Naive B cell (primary cell): ENCODE measurements around the gene RNF213. TPM values are rescaled to one million over a fixed set of nuclear protein-coding genes. Genes with fewer than 3 reads are reported as not detected.

Experiments used
- ATAC-seq, 2 donors: fragments of 150-1000 bp; cut with Tn5 transposase; 2 replicates each; pipeline ENCODE4 v1.10.0; 2021; ENCODE audit warnings: low read depth in 2 of 2, mild to moderate bottlenecking in 2 of 2, moderate library complexity in 2 of 2
- DNase-seq: peaks from one replicate; pipeline ENCODE4 v3.0.0; 2022
- H3K27ac Mint-ChIP-seq, 6 donors: one replicate each; pipeline ENCODE4 v1.8.0; 2020 to 2022; ENCODE audit warnings: mild to moderate bottlenecking in 6 of 6, mixed read lengths in 6 of 6, moderate library complexity in 5 of 6, inconsistent platforms in 2 of 6
- H3K27me3 Mint-ChIP-seq, 3 donors: one replicate each; pipeline ENCODE4 v1.8.0; 2021 to 2022; ENCODE audit warnings: mixed read lengths in 3 of 3, mild to moderate bottlenecking in 1 of 3
- H3K36me3 Mint-ChIP-seq, 2 donors: one replicate each; pipeline ENCODE4 v1.8.0; 2020 to 2022; ENCODE audit warnings: mixed read lengths in 2 of 2, inconsistent platforms in 1 of 2, mild to moderate bottlenecking in 1 of 2
- H3K4me1 Mint-ChIP-seq, 3 donors: one replicate each; pipeline ENCODE4 v1.8.0; 2020 to 2022; ENCODE audit warnings: mixed read lengths in 3 of 3, inconsistent platforms in 1 of 3, mild to moderate bottlenecking in 1 of 3, moderate library complexity in 1 of 3
- H3K4me3 Mint-ChIP-seq, 8 donors: one replicate each; pipeline ENCODE4 v1.8.0; 2020 to 2022; ENCODE audit warnings: mild to moderate bottlenecking in 8 of 8, mixed read lengths in 8 of 8, moderate library complexity in 8 of 8, inconsistent platforms in 2 of 8
- H3K9me3 Mint-ChIP-seq, 7 donors: one replicate each; pipeline ENCODE4 v1.8.0; 2020 to 2022; ENCODE audit warnings: mixed read lengths in 7 of 7, mild to moderate bottlenecking in 5 of 7, inconsistent platforms in 2 of 7, moderate library complexity in 1 of 7
- polyA plus RNA-seq, 6 donors: library from polyadenylated mRNA; unstranded; fragments of 300-500 nt; fragmentation: Illumina TruSeq; gene quantifications; one replicate each; pipeline ENCODE4 v1.2.3, GENCODE V29; 2021; ENCODE audit warnings: low read depth in 6 of 6

Gene RNF213
- polyA plus RNA-seq, 6 donors from 2014 or later: 9.2 to 34.7 (median 18.3) TPM

GRCh38 chr17:80352991-80353665, 92.5 kb downstream of the RNF213 start:
- Mint-ChIP-seq H3K27me3 (no peaks in the 10 kb centered on the region), H3K4me3 (no peak overlapping the region), H3K4me1 (peaks cover 0 to 9% (median 0%) of the 10 kb centered on the region in 3 donors), H3K36me3 (peaks cover 17 to 39% of the 10 kb centered on the region in 2 donors), H3K27ac (peak overlapping the region in 1 of 6 donors; percentile 63), H3K9me3 (no peaks in the 10 kb centered on the region)
- ATAC-seq (no peak), DNase-seq (no peak)

GRCh38 chr17:80353718-80354275, 93.1 kb downstream of the RNF213 start:
- DNase-seq (no peak), ATAC-seq (no peak)
- Mint-ChIP-seq H3K4me3 (no peak overlapping the region), H3K27ac (no peak overlapping the region), H3K9me3 (no peaks in the 10 kb centered on the region), H3K4me1 (peaks cover 0 to 4% (median 0%) of the 10 kb centered on the region in 3 donors), H3K36me3 (peaks cover 20 to 38% of the 10 kb centered on the region in 2 donors), H3K27me3 (no peaks in the 10 kb centered on the region)

DNA sequence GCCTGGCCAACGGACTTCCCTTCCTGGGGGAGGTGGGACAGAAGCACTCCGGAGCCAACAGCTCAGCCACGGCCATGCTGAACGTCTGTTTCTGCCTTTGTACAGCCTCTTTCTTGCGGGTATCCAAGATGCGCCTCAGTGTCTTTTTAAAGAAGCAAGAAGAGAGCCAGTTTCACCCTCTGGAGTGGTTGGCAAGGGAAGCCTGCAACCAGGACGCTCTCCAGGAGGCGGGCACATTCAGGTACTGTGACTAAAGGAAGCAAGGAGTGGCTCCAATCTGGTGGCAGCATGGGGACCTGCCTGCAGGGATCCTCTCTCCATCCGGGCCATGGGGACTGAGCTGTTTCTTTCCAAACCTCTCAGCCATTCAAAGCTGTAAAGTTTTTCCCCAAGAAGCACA, 93.7 kb downstream of the RNF213 start:
- H3K27ac Mint-ChIP-seq: peak overlapping the region in 2 of 6 donors; percentile 71 to 75
- no peak for ATAC-seq
- peaks cover 16 to 32% of the 10 kb centered on the region in 2 donors for H3K36me3 Mint-ChIP-seq
- peaks cover 0 to 4% (median 0%) of the 10 kb centered on the region in 3 donors for H3K4me1 Mint-ChIP-seq
- DNase-seq: no peak
- H3K4me3 Mint-ChIP-seq: no peak overlapping the region
- no peaks in the 10 kb centered on the region for H3K9me3 Mint-ChIP-seq
- H3K27me3 Mint-ChIP-seq: no peaks in the 10 kb centered on the region

DNA sequence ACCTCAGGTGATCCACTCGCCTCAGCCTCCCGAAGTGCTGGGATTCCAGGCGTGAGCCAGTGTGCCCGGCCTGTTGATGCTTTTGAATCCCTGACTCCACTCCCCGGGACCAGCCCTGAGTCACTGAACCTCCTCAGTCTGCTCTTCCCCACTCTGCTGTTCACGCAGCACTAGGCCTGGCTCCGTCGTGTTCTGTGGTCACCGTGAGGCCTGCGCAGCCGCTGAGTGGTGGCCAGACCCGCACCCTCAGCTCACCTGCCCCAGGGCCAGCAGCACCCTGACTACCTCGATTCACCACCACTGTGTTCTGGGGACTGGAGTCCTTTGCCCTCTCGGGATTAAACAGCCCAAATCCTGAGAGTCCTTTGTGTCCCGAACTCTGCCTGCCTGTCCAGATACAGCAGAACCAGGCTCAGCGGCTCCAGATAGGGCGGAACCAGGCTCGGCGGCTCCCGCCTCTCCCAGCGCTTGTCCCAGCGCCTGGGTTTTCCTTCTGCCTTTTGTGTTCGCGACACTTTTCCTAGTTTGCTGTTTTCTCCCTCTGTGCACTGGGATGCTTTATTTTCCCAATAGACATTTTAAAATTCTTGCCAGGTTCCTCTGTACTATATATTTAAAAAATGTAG, 95.7 kb downstream of the RNF213 start:
- no peak overlapping the region for H3K27ac Mint-ChIP-seq
- H3K4me1 Mint-ChIP-seq: peaks cover 0 to 4% (median 0%) of the 10 kb centered on the region in 3 donors
- ATAC-seq (no peak), DNase-seq (no peak)
- H3K4me3 Mint-ChIP-seq: no peak overlapping the region
- H3K27me3 Mint-ChIP-seq: no peaks in the 10 kb centered on the region
- peaks cover 23 to 40% of the 10 kb centered on the region in 2 donors for H3K36me3 Mint-ChIP-seq
- H3K9me3 Mint-ChIP-seq: peaks cover 0 to 4% (median 0%) of the 10 kb centered on the region in 7 donors

DNA sequence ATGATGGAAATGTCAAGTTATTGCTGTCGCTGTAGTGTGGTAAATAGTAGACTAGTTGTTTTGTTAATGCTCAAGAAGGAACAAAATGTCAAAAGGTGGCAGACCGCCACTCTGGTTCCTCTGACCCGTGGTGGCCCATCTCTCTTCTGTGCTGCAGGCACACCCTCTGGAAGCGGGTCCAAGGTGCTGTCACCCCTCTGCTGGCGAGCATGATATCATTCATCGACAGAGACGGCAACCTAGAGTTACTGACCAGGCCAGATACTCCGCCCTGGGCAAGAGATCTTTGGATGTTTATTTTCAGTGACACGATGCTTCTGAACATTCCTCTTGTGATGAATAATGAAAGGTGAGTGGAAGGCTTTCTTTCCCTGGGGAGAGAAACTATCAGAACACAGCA, 97.5 kb downstream of the RNF213 start:
- DNase-seq: no peak
- H3K9me3 Mint-ChIP-seq: peaks cover 0 to 4% (median 0%) of the 10 kb centered on the region in 7 donors
- no peak overlapping the region for H3K4me3 Mint-ChIP-seq
- ATAC-seq: no peak
- no peaks in the 10 kb centered on the region for H3K27me3 Mint-ChIP-seq
- H3K27ac Mint-ChIP-seq: no peak overlapping the region
- peaks cover 30 to 48% of the 10 kb centered on the region in 2 donors for H3K36me3 Mint-ChIP-seq
- H3K4me1 Mint-ChIP-seq: peaks cover 0 to 4% (median 4%) of the 10 kb centered on the region in 3 donors

DNA sequence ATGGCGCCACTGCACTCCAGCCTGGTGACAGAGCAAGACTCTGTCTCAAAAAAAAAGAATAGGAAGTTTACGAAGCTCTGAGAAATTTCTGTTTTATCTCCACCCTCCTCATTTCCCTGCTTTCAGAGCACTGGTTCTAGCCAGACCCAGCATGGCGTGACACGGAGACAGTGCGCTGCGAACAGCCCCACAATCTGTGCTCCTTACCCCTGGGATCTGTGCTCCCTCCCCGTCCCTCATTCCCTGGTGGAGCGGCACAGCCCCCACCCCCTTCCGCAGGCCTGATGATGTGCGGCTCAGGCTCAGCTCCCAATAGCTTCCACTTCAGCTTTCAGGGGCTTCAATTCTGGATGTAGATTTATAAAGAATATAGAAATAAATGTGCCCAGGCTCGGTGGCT, 98.2 kb downstream of the RNF213 start:
- Mint-ChIP-seq H3K27ac (no peak overlapping the region), H3K9me3 (peaks cover 0 to 4% (median 0%) of the 10 kb centered on the region in 7 donors), H3K4me3 (no peak overlapping the region), H3K36me3 (peaks cover 30 to 42% of the 10 kb centered on the region in 2 donors), H3K4me1 (peaks cover 0 to 4% (median 4%) of the 10 kb centered on the region in 3 donors), H3K27me3 (no peaks in the 10 kb centered on the region)
- no peak for ATAC-seq
- DNase-seq: no peak

DNA sequence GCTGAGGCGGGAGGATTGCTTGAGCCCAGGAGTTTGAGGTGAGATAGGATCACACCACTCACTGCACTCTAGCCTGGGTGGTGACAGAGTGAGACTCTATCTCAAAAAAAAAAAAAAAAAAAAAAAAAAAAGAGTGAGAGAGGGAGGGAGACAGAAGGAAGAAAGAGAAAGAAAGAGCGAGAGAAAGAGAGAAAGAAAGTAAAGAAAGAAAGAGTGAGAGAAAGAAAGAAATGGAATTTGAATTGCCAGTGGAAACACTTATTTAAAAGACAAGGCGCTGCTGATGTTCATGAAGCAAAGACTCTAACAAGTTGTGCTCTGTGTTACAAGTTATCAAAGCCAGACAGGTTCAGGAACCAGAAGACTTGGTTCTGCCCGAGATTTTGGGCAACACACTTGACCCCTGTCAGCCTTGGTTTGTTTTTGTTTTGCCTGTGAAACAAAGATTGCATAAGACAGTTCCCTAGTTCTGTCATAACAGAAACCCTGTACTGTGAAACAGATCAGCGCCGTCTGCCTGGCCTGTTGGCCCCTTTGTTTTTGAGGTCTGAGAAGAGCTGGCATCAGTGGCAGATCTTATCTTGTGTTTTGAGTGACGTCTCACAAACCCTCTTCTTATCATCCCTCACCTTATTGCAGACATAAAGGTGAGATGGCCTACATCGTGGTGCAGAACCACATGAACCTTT, 98.9 kb downstream of the RNF213 start:
- H3K9me3 Mint-ChIP-seq: peaks cover 0 to 4% (median 0%) of the 10 kb centered on the region in 7 donors
- peak overlapping the region in 1 of 6 donors; percentile 26 for H3K27ac Mint-ChIP-seq
- no peaks in the 10 kb centered on the region for H3K27me3 Mint-ChIP-seq
- ATAC-seq (no peak), DNase-seq (no peak)
- H3K36me3 Mint-ChIP-seq: peaks cover 30 to 42% of the 10 kb centered on the region in 2 donors
- H3K4me3 Mint-ChIP-seq: no peak overlapping the region
- H3K4me1 Mint-ChIP-seq: peaks cover 0 to 4% (median 4%) of the 10 kb centered on the region in 3 donors

- Mint-ChIP-seq H3K36me3 (peaks cover 30 to 42% of the 10 kb centered on the region in 2 donors), H3K4me3 (no peak overlapping the region), H3K27ac (no peak overlapping the region), H3K4me1 (peaks cover 0 to 4% (median 4%) of the 10 kb centered on the region in 3 donors), H3K9me3 (peaks cover 0 to 4% (median 0%) of the 10 kb centered on the region in 7 donors), H3K27me3 (no peaks in the 10 kb centered on the region)
- DNase-seq (no peak), ATAC-seq (no peak)
Observed at GRCh38 chr17:80360396-80360795, 99.7 kb downstream of the RNF213 start.

DNA sequence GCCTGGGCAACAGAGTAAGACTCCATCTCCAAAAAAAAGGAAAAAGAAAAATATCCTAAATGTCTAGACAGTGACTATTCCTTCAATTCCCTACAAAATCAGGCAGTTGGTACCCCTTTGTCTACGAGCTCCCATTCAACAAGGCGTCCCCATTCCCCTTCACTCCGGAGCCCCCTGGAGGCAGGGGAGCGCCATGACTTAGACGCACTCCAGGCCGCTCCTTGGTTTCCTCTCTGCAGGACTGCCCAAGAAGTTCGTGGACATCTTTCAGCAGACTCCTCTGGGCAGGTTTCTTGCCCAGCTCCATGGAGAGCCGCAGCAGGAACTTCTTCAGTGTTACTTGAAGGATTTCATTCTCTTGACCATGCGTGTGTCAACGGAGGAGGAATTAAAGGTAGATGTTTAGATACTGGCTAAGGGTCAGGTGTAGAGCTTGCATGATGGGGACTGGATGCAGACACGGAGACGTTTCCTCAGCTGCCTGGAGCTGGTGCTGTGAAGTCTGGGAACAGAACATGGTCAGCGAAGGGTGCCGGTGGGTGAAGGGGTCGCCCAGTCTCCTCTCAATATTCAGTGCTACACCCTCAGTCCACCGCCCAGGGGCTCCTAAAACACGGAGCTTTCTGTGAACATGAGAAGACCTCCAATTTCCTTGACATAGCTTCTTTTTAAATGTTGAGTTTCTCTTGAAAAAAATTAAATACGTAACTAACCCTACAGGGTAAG, 101.0 kb downstream of the RNF213 start:
- H3K27me3 Mint-ChIP-seq: no peaks in the 10 kb centered on the region
- peaks cover 0 to 4% (median 4%) of the 10 kb centered on the region in 3 donors for H3K4me1 Mint-ChIP-seq
- H3K27ac Mint-ChIP-seq: no peak overlapping the region
- ATAC-seq (no peak), DNase-seq (no peak)
- peaks cover 0 to 4% (median 0%) of the 10 kb centered on the region in 7 donors for H3K9me3 Mint-ChIP-seq
- H3K4me3 Mint-ChIP-seq: no peak overlapping the region
- peaks cover 30 to 42% of the 10 kb centered on the region in 2 donors for H3K36me3 Mint-ChIP-seq

DNA sequence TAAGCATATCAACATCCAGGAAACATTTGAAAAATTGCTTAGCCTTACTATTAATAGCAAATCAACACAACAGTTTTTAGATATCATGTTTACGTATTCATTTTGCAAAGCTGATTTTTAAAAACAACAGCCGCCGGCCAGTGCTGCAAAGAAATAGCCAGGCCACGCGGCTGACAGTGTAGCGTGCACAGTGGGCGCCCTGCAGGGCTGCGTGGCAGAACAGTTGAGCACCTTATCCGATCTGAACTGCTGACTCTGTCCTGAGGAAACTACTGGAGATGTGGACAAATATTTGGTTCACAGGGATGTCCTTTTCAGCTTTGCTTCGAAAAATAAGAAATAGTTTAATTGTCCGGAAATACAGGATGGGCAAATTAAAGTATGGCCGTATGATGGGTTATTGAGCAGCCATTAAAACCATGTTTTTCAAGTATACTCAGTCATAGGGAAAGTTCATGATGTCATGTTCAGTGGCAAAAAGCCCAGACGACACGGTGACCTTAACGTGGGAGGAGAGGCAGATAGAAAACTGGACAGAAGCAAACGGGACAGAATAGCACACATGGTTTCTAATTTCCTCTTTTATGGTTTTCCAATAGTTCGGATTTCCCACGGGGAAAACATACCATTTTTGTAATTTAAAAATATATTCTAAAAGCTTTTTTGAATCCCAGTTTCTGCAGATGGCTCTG, 101.9 kb downstream of the RNF213 start:
- Mint-ChIP-seq H3K27me3 (no peaks in the 10 kb centered on the region), H3K9me3 (peaks cover 0 to 4% (median 0%) of the 10 kb centered on the region in 7 donors), H3K4me3 (peak overlapping the region in 1 of 8 donors; percentile 63), H3K27ac (peak overlapping the region in 1 of 6 donors; percentile 47), H3K4me1 (peaks cover 0 to 4% (median 0%) of the 10 kb centered on the region in 3 donors), H3K36me3 (peaks cover 26 to 43% of the 10 kb centered on the region in 2 donors)
- ATAC-seq: no peak
- no peak for DNase-seq

DNA sequence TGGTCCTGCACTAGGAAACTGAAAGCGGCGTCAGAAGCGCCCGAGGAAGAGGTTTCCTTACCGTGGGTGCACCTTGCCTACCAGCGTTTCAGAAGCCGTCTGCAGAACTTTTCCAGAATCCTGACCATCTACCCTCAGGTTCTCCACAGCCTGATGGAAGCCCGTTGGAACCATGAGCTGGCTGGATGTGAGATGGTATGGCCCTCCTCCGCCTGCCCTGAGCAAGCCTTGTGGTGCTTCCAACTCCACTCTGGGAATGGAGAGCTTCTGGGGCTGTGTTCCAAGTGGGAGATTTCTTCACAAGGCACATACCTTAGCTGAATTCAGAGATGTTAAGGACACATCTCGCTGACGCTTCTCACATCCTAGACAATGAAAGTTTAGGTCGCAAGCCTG, 102.5 kb downstream of the RNF213 start:
- Mint-ChIP-seq H3K4me3 (peak overlapping the region in 1 of 8 donors; percentile 9), H3K9me3 (peaks cover 0 to 4% (median 0%) of the 10 kb centered on the region in 7 donors), H3K36me3 (peaks cover 28 to 40% of the 10 kb centered on the region in 2 donors), H3K27ac (no peak overlapping the region), H3K27me3 (no peaks in the 10 kb centered on the region), H3K4me1 (peaks cover 0 to 4% (median 0%) of the 10 kb centered on the region in 3 donors)
- no peak for DNase-seq
- ATAC-seq: no peak

GRCh38 chr17:80363518-80364090, 103.0 kb downstream of the RNF213 start:
- Mint-ChIP-seq H3K4me1 (peaks cover 0 to 4% (median 0%) of the 10 kb centered on the region in 3 donors), H3K27ac (peak overlapping the region in 2 of 6 donors; percentile 15 to 22), H3K4me3 (no peak overlapping the region), H3K36me3 (peaks cover 26 to 35% of the 10 kb centered on the region in 2 donors), H3K9me3 (peaks cover 0 to 4% (median 0%) of the 10 kb centered on the region in 7 donors), H3K27me3 (no peaks in the 10 kb centered on the region)
- no peak for ATAC-seq
- DNase-seq: no peak
